Activated CD8-positive, alpha-beta memory T cell treated with anti-CD3 and anti-CD28 coated beads for 48 hours (primary cell): ENCODE results near the gene MMP14.

Experiments
- DNase-seq, 3 experiments: peaks; one replicate each; pipeline ENCODE4 v3.0.0-alpha.2; 2020; ENCODE audit warnings: low read depth in 2 of 3, low spot score in 2 of 3

MMP14 gene

GRCh38 chr14:22884076-22884737 is 47.8 kb downstream of the MMP14 start:
- no peak for DNase-seq

GRCh38 chr14:22884738-22885523 is 48.5 kb downstream of the MMP14 start:
- no peak for DNase-seq

- no peak for DNase-seq
Observed at GRCh38 chr14:22885975-22886374, 49.6 kb downstream of the MMP14 start.

- DNase-seq = peak; percentile 36 to 53 (median 40)
Observed at GRCh38 chr14:22886500-22887259, 50.3 kb downstream of the MMP14 start.

- DNase-seq = no peak
Observed at GRCh38 chr14:22887260-22887989, 51.0 kb downstream of the MMP14 start.

GRCh38 chr14:22887990-22888378 is 51.6 kb downstream of the MMP14 start:
- DNase-seq = no peak

GRCh38 chr14:22888662-22889061 is 52.3 kb downstream of the MMP14 start:
- DNase-seq = no peak

GRCh38 chr14:22890416-22890815 is 54.0 kb downstream of the MMP14 start:
- DNase-seq = no peak

- no peak for DNase-seq
Observed at GRCh38 chr14:22892488-22892887, 56.1 kb downstream of the MMP14 start.

GRCh38 chr14:22893706-22894105 is 57.3 kb downstream of the MMP14 start:
- no peak for DNase-seq

GRCh38 chr14:22895402-22895801 is 59.0 kb downstream of the MMP14 start:
- DNase-seq = no peak

- DNase-seq = no peak
Observed at GRCh38 chr14:22896356-22896755, 60.0 kb downstream of the MMP14 start.

GRCh38 chr14:22896760-22897159 is 60.4 kb downstream of the MMP14 start:
- DNase-seq = no peak

- no peak for DNase-seq
Observed at GRCh38 chr14:22897357-22897756, 61.0 kb downstream of the MMP14 start.
